ENCODE results near the gene DNPH1. TPM values are rescaled to one million over a fixed set of nuclear protein-coding genes. Genes with fewer than 3 reads are reported as not detected.

Gene DNPH1
- total and polyA plus RNA-seq, 12 donors, result 33.7 to 229 (median 121) TPM

GRCh38 chr6:43178150-43178549 is 51.1 kb downstream of the DNPH1 start:
- Histone ChIP-seq H3K36me3 (replicated peaks in 1 of 2) (peaks cover 0 to 53% of the 10 kb centered on the region in 2 donors), H3K9me3 (replicated peaks in 1 of 3) (no peaks in the 10 kb centered on the region), H3K4me3 (no peak overlapping the region), H3K4me1 (replicated peaks in 1 of 2) (peaks cover 20 to 39% of the 10 kb centered on the region in 2 donors), H3K27ac (no peak overlapping the region), H3K27me3 (no peaks in the 10 kb centered on the region)
- intact Hi-C loops (cut with DNase I), result no loop called here
- DNase-seq, result no peak
- TF ChIP-seq CTCF (IDR thresholded peaks at IDR 0.05) (no peak), POLR2A (IDR thresholded peaks at IDR 0.05) (no peak)
- WGBS, 4 donors, result 77 to 92% (median 87%) methylated on average over 7 to 12 of the region's 12 CpGs

GRCh38 chr6:43176423-43176786 is 52.9 kb downstream of the DNPH1 start:
- intact Hi-C loops (cut with DNase I), result no loop called here
- Histone ChIP-seq H3K27ac (peak overlapping the region in 1 of 5 donors; percentile 96), H3K36me3 (replicated peaks in 1 of 2) (peaks cover 0 to 53% of the 10 kb centered on the region in 2 donors), H3K4me1 (replicated peaks in 1 of 2) (peaks cover 24 to 36% of the 10 kb centered on the region in 2 donors), H3K9me3 (replicated peaks in 1 of 3) (no peaks in the 10 kb centered on the region), H3K27me3 (no peaks in the 10 kb centered on the region), H3K4me3 (no peak overlapping the region)
- no peak for TF ChIP-seq CTCF (IDR thresholded peaks at IDR 0.05)
- no peak for TF ChIP-seq POLR2A (IDR thresholded peaks at IDR 0.05)
- DNase-seq, result no peak
- WGBS, 4 donors, result 91 to 100% (median 95%) methylated on average over 2 to 6 of the region's 6 CpGs

- peak in 1 of 7 donors; percentile 30 for DNase-seq
- Histone ChIP-seq H3K9me3 (replicated peaks in 1 of 3) (no peaks in the 10 kb centered on the region), H3K27me3 (no peaks in the 10 kb centered on the region), H3K4me3 (no peak overlapping the region), H3K36me3 (replicated peaks in 1 of 2) (peaks cover 0 to 53% of the 10 kb centered on the region in 2 donors), H3K27ac (peak overlapping the region in 2 of 5 donors; percentile 94 to 96), H3K4me1 (replicated peaks in 1 of 2) (peaks cover 23 to 33% of the 10 kb centered on the region in 2 donors)
- WGBS, 4 donors, result 80 to 89% (median 87%) methylated on average over 4 to 11 of the region's 11 CpGs
- intact Hi-C loops (cut with DNase I), result no loop called here
- TF ChIP-seq CTCF (IDR thresholded peaks at IDR 0.05) (no peak), POLR2A (IDR thresholded peaks at IDR 0.05) (no peak)
These were observed 53.4 kb downstream of the DNPH1 start for GRCh38 chr6:43175676-43176422.

Other genes with a start within 250 kb of the DNPH1 start
- gene PPP2R5D, start 244.9 kb downstream of the DNPH1 start, total RNA-seq, result 10 to 100 TPM; 24.2 to 97.8 (median 32.5) TPM
- 10 to 100 TPM; 29.7 to 38.9 (median 37.9) TPM for gene PPP2R5D, start 244.9 kb downstream of the DNPH1 start, polyA plus RNA-seq
- gene MEA1, start 215.5 kb downstream of the DNPH1 start, total RNA-seq, result 100 to 1,000 TPM in 2 of 9 donors, 10 to 100 TPM in 7; 54.6 to 109 (median 69.8) TPM
- 100 to 1,000 TPM in 2 of 3 donors, 10 to 100 TPM in 1; 81.1 to 142 (median 135) TPM for gene MEA1, start 215.5 kb downstream of the DNPH1 start, polyA plus RNA-seq
- gene KLHDC3, start 215.2 kb downstream of the DNPH1 start, total RNA-seq, result 100 to 1,000 TPM in 7 of 9 donors, 10 to 100 TPM in 2; 72.3 to 139 (median 107) TPM
- 100 to 1,000 TPM in 2 of 3 donors, 10 to 100 TPM in 1; 51.2 to 144 (median 112) TPM for gene KLHDC3, start 215.2 kb downstream of the DNPH1 start, polyA plus RNA-seq
- gene RRP36, start 207.9 kb downstream of the DNPH1 start, total RNA-seq, result 100 to 1,000 TPM in 1 of 9 donors, 10 to 100 TPM in 8; 37.9 to 109 (median 53.7) TPM
- 10 to 100 TPM; 29.6 to 98.2 (median 32.1) TPM for gene RRP36, start 207.9 kb downstream of the DNPH1 start, polyA plus RNA-seq
- 10 to 100 TPM; 17.9 to 52.5 (median 35.5) TPM for gene CUL7, start 175.6 kb downstream of the DNPH1 start, total RNA-seq
- 10 to 100 TPM; 12.0 to 30.6 (median 19.3) TPM for gene CUL7, start 175.6 kb downstream of the DNPH1 start, polyA plus RNA-seq
- gene MRPL2, start 170.0 kb downstream of the DNPH1 start, total RNA-seq, result 100 to 1,000 TPM in 1 of 9 donors, 10 to 100 TPM in 8; 16.7 to 118 (median 74.6) TPM
- gene MRPL2, start 170.0 kb downstream of the DNPH1 start, polyA plus RNA-seq, result 100 to 1,000 TPM in 2 of 3 donors, 10 to 100 TPM in 1; 65.9 to 143 (median 124) TPM
- gene KLC4, start 169.8 kb downstream of the DNPH1 start, total RNA-seq, result 10 to 100 TPM; 16.1 to 51.9 (median 33.3) TPM
- 10 to 100 TPM; 14.2 to 84.9 (median 47.1) TPM for gene KLC4, start 169.8 kb downstream of the DNPH1 start, polyA plus RNA-seq
- gene PTK7, start 153.2 kb downstream of the DNPH1 start, total RNA-seq, result 10 to 100 TPM in 4 of 9 donors, 1 to 10 TPM in 5; 2.8 to 16.7 (median 8.4) TPM
- 10 to 100 TPM in 1 of 3 donors, 1 to 10 TPM in 2; 2.8 to 14.2 (median 8.1) TPM for gene PTK7, start 153.2 kb downstream of the DNPH1 start, polyA plus RNA-seq
- gene SRF, start 58.2 kb downstream of the DNPH1 start, total RNA-seq, result 10 to 100 TPM in 8 of 9 donors, 1 to 10 TPM in 1; 7.3 to 30.9 (median 23.8) TPM
- gene SRF, start 58.2 kb downstream of the DNPH1 start, polyA plus RNA-seq, result 10 to 100 TPM; 12.6 to 23.3 (median 22.4) TPM
- 10 to 100 TPM; 23.3 to 49.3 (median 30.0) TPM for gene CUL9, start 47.3 kb downstream of the DNPH1 start, total RNA-seq
- 100 to 1,000 TPM in 1 of 3 donors, 10 to 100 TPM in 2; 13.3 to 195 (median 97.5) TPM for gene CUL9, start 47.3 kb downstream of the DNPH1 start, polyA plus RNA-seq
- 1 to 10 TPM in 3 of 9 donors, under 1 TPM in 6; 0.17 to 1.8 (median 0.44) TPM for gene TTBK1, start 14.0 kb upstream of the DNPH1 start, total RNA-seq
- 1 to 10 TPM in 1 of 3 donors, under 1 TPM in 2; 0.81 to 5.4 (median 0.95) TPM for gene TTBK1, start 14.0 kb upstream of the DNPH1 start, polyA plus RNA-seq
- gene SLC22A7, start 68.8 kb upstream of the DNPH1 start, total RNA-seq, result under 1 TPM in 1 of 9 donors, not detected in 8; 0.14 TPM
- gene SLC22A7, start 68.8 kb upstream of the DNPH1 start, polyA plus RNA-seq, result not detected
- 1 to 10 TPM in 3 of 9 donors, not detected in 6; 1.2 to 1.5 (median 1.5) TPM for gene CRIP3, start 79.3 kb upstream of the DNPH1 start, total RNA-seq
- gene CRIP3, start 79.3 kb upstream of the DNPH1 start, polyA plus RNA-seq, result 1 to 10 TPM in 2 of 3 donors, under 1 TPM in 1; 0.44 to 8.9 (median 2.5) TPM
- 10 to 100 TPM; 10.1 to 19.3 (median 13.9) TPM for gene ZNF318, start 140.2 kb upstream of the DNPH1 start, total RNA-seq
- 10 to 100 TPM in 1 of 3 donors, 1 to 10 TPM in 2; 5.9 to 13.8 (median 9.2) TPM for gene ZNF318, start 140.2 kb upstream of the DNPH1 start, polyA plus RNA-seq
- gene ABCC10, start 198.1 kb upstream of the DNPH1 start, total RNA-seq, result 10 to 100 TPM; 19.1 to 40.0 (median 24.2) TPM
- 100 to 1,000 TPM in 1 of 3 donors, 10 to 100 TPM in 1, 1 to 10 TPM in 1; 8.5 to 123 (median 70.7) TPM for gene ABCC10, start 198.1 kb upstream of the DNPH1 start, polyA plus RNA-seq
- gene DLK2, start 226.1 kb upstream of the DNPH1 start, total RNA-seq, result 1 to 10 TPM in 4 of 9 donors, under 1 TPM in 2, not detected in 3; 0.14 to 3.9 (median 1.4) TPM
- 1 to 10 TPM in 1 of 3 donors, under 1 TPM in 1, not detected in 1; 0.64 to 1.0 TPM for gene DLK2, start 226.1 kb upstream of the DNPH1 start, polyA plus RNA-seq
- gene TJAP1, start 248.1 kb upstream of the DNPH1 start, total RNA-seq, result 10 to 100 TPM; 23.1 to 66.0 (median 32.5) TPM
- gene TJAP1, start 248.1 kb upstream of the DNPH1 start, polyA plus RNA-seq, result 10 to 100 TPM; 17.6 to 77.5 (median 54.4) TPM